HG03378 (cell line): ENCODE data around the gene SPRING1.
"Not testable (repeated sequence)": the region's sequence is repeated elsewhere in the genome, so short reads cannot be mapped to it uniquely, and the experiment has no call there.

Source experiments
- ATAC-seq: cut with Tn5 transposase; IDR thresholded peaks from one replicate; pipeline ENCODE4 v1.9.1; 2021; ENCODE audit warnings: mild to moderate bottlenecking, moderate library complexity; ENCODE audit not compliant: unreplicated experiment

SPRING1 gene

GRCh38 chr12:116742787-116743186 lies 4.9 kb upstream of the SPRING1 start:
- ATAC-seq, result not testable (repeated sequence)

GRCh38 chr12:116739381-116739887 lies 1.6 kb upstream of the SPRING1 start:
- no peak for ATAC-seq

- ATAC-seq, result no peak
Observed at GRCh38 chr12:116736962-116737773, 701 bp downstream of the SPRING1 start.

GRCh38 chr12:116735951-116736599 lies 1.8 kb downstream of the SPRING1 start:
- no peak for ATAC-seq

GRCh38 chr12:116735084-116735483 lies 2.8 kb downstream of the SPRING1 start:
- no peak for ATAC-seq

- ATAC-seq, result no peak
Observed at GRCh38 chr12:116734156-116734768, 3.6 kb downstream of the SPRING1 start.

GRCh38 chr12:116731801-116732200 lies 6.1 kb downstream of the SPRING1 start:
- ATAC-seq, result no peak

GRCh38 chr12:116727891-116728290 lies 10.0 kb downstream of the SPRING1 start:
- ATAC-seq, result no peak

GRCh38 chr12:116727261-116727660 lies 10.6 kb downstream of the SPRING1 start:
- ATAC-seq, result no peak

GRCh38 chr12:116726694-116727093 lies 11.2 kb downstream of the SPRING1 start:
- ATAC-seq, result no peak

- ATAC-seq, result no peak
Observed at GRCh38 chr12:116722245-116722644, 15.6 kb downstream of the SPRING1 start.

- ATAC-seq, result no peak
Observed at GRCh38 chr12:116719731-116720528, 17.9 kb downstream of the SPRING1 start.

GRCh38 chr12:116718655-116719454 lies 19.0 kb downstream of the SPRING1 start:
- no peak for ATAC-seq

GRCh38 chr12:116717466-116718437 lies 20.1 kb downstream of the SPRING1 start:
- ATAC-seq, result no peak

GRCh38 chr12:116714175-116714574 lies 23.7 kb downstream of the SPRING1 start:
- no peak for ATAC-seq

- no peak for ATAC-seq
Observed at GRCh38 chr12:116713527-116713926, 24.3 kb downstream of the SPRING1 start.

- ATAC-seq, result no peak
Observed at GRCh38 chr12:116712458-116713303, 25.2 kb downstream of the SPRING1 start.
